Activated CD4-positive, alpha-beta T cell treated with anti-CD3 and anti-CD28 coated beads, Interleukin-2, Interleukin-6, amounts not matched to agents 100 ng/mL and 50 ng/mL, durations not matched to agents 16 hours and 8 hours (primary cell): Measurements from ENCODE around the gene KCNC4.

Experiments
- DNase-seq: peaks from one replicate; pipeline ENCODE4 v3.0.0-alpha.2; 2020

Gene KCNC4

DNA sequence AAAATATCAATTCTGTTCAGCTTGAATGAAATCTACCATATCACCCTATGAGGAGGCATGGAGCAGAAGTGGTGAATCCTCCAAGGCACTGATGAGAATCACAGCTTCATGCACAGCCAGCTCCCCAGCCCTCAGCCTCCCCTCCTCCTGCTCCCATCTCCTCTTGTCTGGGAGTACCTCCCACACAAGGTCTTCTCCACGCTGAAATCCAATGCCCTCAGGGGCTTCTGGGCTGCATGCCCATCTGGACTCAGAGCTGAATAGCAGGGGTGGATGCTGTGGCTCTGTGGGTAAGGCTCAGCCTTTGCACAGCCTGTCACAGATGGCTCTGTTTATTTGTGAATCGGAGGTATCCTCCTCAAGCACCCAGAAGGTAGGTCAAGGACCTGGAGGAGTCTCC lies 48.6 kb downstream of the KCNC4 start:
- no peak for DNase-seq

DNA sequence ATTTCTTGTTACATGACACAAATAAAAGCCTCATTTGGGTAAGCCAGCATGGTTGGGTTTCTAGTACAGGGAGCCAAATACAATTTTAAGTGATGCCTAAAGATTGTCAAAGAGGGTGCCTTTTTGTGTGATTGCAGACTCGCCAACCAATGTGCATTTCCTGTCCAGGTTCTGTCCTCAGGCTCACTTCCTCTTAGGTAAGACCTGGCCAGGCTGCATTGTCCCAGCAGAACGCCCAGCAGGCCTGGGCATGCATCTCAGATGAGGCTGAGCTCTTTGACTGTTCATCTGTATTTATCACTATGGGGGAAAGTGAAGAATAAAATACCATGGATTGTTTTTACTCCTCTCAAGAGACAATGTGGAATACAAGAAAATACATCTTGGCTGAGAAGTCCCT lies 49.7 kb downstream of the KCNC4 start:
- DNase-seq = no peak
